H1 (cell line): ENCODE data around the gene SYK. TPM values are rescaled to one million over a fixed set of nuclear protein-coding genes. Genes with fewer than 3 reads are reported as not detected.

Source experiments
- PHF8 ChIP-seq: fragments of 200-600 bp; sonication (generic); conservative IDR thresholded peaks from 2 replicates; pipeline ENCODE4 v1.7.1; 2012; ENCODE audit warnings: low read depth, mild to moderate bottlenecking, inconsistent platforms, low read length, moderate library complexity
- polyA plus RNA-seq, 7 experiments: library from polyadenylated mRNA; depleted of rRNA in 3 of 7; stranded (reverse) in 5 of 7; unstranded in 2 of 7; fragments of >200 nt in 5 of 7; fragments of 200-250 nt in 2 of 7; gene quantifications; 1 replicate in 5 of 7; 2 replicates in 1 of 7; 4 replicates in 1 of 7; pipeline versions ENCODE4 v1.2.1 to v1.2.3, GENCODE V29; 2011 to 2013; ENCODE audit warnings: missing spikeins in 2 of 7, mixed read lengths in 2 of 7
- total RNA-seq: library from RNA; stranded (reverse); fragmentation: NEBNext Ultra II Directional; extraction: Animal tissue kit (Norgen Biotek cat#: 25700); gene quantifications from 2 replicates; pipeline ENCODE4 v1.2.1, GENCODE V29; 2021
- TF ChIP-seq, protein P1 (sequence below): fragments of 300-600 bp; sonication (generic); IDR thresholded peaks from 2 replicates; pipeline ENCODE4 v1.7.1; 2012; ENCODE audit warnings: low read length, moderate library complexity, mild to moderate bottlenecking, inconsistent platforms; ENCODE audit not compliant: insufficient replicate concordance

Gene SYK
- total and polyA plus RNA-seq, 2 of the 8 experiments (the other 6 are each of a cell fraction or from before 2014, with no cell fraction given), result 1.5 to 4.4 TPM

- TF ChIP-seq, protein P1, sequence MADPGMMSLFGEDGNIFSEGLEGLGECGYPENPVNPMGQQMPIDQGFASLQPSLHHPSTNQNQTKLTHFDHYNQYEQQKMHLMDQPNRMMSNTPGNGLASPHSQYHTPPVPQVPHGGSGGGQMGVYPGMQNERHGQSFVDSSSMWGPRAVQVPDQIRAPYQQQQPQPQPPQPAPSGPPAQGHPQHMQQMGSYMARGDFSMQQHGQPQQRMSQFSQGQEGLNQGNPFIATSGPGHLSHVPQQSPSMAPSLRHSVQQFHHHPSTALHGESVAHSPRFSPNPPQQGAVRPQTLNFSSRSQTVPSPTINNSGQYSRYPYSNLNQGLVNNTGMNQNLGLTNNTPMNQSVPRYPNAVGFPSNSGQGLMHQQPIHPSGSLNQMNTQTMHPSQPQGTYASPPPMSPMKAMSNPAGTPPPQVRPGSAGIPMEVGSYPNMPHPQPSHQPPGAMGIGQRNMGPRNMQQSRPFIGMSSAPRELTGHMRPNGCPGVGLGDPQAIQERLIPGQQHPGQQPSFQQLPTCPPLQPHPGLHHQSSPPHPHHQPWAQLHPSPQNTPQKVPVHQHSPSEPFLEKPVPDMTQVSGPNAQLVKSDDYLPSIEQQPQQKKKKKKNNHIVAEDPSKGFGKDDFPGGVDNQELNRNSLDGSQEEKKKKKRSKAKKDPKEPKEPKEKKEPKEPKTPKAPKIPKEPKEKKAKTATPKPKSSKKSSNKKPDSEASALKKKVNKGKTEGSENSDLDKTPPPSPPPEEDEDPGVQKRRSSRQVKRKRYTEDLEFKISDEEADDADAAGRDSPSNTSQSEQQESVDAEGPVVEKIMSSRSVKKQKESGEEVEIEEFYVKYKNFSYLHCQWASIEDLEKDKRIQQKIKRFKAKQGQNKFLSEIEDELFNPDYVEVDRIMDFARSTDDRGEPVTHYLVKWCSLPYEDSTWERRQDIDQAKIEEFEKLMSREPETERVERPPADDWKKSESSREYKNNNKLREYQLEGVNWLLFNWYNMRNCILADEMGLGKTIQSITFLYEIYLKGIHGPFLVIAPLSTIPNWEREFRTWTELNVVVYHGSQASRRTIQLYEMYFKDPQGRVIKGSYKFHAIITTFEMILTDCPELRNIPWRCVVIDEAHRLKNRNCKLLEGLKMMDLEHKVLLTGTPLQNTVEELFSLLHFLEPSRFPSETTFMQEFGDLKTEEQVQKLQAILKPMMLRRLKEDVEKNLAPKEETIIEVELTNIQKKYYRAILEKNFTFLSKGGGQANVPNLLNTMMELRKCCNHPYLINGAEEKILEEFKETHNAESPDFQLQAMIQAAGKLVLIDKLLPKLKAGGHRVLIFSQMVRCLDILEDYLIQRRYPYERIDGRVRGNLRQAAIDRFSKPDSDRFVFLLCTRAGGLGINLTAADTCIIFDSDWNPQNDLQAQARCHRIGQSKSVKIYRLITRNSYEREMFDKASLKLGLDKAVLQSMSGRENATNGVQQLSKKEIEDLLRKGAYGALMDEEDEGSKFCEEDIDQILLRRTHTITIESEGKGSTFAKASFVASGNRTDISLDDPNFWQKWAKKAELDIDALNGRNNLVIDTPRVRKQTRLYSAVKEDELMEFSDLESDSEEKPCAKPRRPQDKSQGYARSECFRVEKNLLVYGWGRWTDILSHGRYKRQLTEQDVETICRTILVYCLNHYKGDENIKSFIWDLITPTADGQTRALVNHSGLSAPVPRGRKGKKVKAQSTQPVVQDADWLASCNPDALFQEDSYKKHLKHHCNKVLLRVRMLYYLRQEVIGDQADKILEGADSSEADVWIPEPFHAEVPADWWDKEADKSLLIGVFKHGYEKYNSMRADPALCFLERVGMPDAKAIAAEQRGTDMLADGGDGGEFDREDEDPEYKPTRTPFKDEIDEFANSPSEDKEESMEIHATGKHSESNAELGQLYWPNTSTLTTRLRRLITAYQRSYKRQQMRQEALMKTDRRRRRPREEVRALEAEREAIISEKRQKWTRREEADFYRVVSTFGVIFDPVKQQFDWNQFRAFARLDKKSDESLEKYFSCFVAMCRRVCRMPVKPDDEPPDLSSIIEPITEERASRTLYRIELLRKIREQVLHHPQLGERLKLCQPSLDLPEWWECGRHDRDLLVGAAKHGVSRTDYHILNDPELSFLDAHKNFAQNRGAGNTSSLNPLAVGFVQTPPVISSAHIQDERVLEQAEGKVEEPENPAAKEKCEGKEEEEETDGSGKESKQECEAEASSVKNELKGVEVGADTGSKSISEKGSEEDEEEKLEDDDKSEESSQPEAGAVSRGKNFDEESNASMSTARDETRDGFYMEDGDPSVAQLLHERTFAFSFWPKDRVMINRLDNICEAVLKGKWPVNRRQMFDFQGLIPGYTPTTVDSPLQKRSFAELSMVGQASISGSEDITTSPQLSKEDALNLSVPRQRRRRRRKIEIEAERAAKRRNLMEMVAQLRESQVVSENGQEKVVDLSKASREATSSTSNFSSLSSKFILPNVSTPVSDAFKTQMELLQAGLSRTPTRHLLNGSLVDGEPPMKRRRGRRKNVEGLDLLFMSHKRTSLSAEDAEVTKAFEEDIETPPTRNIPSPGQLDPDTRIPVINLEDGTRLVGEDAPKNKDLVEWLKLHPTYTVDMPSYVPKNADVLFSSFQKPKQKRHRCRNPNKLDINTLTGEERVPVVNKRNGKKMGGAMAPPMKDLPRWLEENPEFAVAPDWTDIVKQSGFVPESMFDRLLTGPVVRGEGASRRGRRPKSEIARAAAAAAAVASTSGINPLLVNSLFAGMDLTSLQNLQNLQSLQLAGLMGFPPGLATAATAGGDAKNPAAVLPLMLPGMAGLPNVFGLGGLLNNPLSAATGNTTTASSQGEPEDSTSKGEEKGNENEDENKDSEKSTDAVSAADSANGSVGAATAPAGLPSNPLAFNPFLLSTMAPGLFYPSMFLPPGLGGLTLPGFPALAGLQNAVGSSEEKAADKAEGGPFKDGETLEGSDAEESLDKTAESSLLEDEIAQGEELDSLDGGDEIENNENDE, result no peak
- no peak for TF ChIP-seq PHF8
- TF ChIP-seq, all 59 proteins: peak for 0
These were observed 2.3 kb upstream of the SYK start (continued) for GRCh38 chr9:90799271-90799852.
